ENCODE results near the gene ZMAT5. TPM values are rescaled to one million over a fixed set of nuclear protein-coding genes. Genes with fewer than 3 reads are reported as not detected.
A peak's percentile ranks its signal among the peaks of the same experiment; 100 is the strongest.

ZMAT5 gene
- total RNA-seq, 1 experiment from 2014 or later = 13.4 TPM

DNA sequence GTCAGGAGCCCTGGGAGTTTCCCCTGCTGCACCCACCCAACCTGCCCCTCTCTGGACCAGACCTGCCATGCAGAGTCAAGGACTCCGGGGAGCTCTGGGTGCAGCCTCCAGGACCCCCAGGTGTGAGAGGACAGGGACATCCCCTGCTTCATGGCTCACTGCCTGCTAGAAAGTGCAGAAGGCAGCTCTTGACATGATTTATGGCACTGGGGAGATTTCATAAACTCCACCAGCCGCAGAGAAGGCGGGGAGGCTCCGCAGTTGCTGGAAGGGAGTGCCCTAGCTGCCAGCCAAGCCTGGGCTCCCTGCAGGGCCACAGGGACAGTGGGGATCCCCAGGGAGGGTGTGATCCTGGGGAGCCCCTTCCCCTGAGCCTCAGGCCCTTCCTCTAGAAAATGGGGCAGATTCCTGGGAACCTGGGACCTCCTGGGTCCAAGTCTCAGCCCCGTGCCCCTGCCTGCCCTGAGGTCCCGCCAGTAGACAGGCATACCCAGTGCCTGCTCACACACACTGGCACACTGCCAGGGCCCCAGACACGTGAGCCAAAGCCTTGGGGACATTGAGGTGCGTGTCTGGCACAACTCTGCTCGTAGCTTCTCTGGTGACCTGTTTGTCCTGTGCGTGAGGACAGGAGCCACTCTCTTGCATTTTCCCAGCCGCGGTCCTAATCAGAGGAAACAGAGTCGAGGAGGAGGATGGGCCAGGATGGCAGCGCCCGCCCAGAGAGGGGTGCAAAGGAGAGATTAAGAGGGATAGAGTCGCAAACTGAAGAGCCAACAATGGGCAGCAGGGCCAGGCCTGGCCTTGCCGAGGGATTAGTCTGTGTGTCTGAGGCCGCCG, 33.2 kb downstream of the ZMAT5 start:
- H3K4me3 Mint-ChIP-seq = no peak overlapping the region
- H3K4me1 Mint-ChIP-seq = peaks cover 12% of the 10 kb centered on the region
- no peak for DNase-seq (ENCODE audit: low spot score)
- ChIA-PET CTCF (interaction anchor here (1.3 to 2.0 kb wide), 3 partner anchors 39 to 108 kb away, joined by 4 to 9 read pairs (median 5); no protein-coding TSS in a partner anchor), POLR2A (interaction anchor here (0.9 kb wide), 1 partner anchor 16 kb away, joined by 3 read pairs; no protein-coding TSS in a partner anchor)
- H3K27me3 Mint-ChIP-seq (ENCODE audit: low read depth) = no peaks in the 10 kb centered on the region
- H3K36me3 Mint-ChIP-seq = no peaks in the 10 kb centered on the region
- peak overlapping the region; percentile 53; the same call in 1 of the 2 replicates for H3K27ac Mint-ChIP-seq
- TF ChIP-seq NFE2L1 (CRISPR knock-in tag; IDR thresholded peaks at IDR 0.05) (no peak), ZNF138 (CRISPR knock-in tag; conservative IDR thresholded peaks at IDR 0.05) (no peak), ETV6 (CRISPR knock-in tag; IDR thresholded peaks at IDR 0.05) (no peak), ZNF671 (CRISPR knock-in tag; IDR thresholded peaks at IDR 0.05) (no peak), ZNF281 (CRISPR knock-in tag; IDR thresholded peaks at IDR 0.05) (no peak), CREB1 (CRISPR knock-in tag; IDR thresholded peaks at IDR 0.05) (no peak)
- TF ChIP-seq, protein P1, sequence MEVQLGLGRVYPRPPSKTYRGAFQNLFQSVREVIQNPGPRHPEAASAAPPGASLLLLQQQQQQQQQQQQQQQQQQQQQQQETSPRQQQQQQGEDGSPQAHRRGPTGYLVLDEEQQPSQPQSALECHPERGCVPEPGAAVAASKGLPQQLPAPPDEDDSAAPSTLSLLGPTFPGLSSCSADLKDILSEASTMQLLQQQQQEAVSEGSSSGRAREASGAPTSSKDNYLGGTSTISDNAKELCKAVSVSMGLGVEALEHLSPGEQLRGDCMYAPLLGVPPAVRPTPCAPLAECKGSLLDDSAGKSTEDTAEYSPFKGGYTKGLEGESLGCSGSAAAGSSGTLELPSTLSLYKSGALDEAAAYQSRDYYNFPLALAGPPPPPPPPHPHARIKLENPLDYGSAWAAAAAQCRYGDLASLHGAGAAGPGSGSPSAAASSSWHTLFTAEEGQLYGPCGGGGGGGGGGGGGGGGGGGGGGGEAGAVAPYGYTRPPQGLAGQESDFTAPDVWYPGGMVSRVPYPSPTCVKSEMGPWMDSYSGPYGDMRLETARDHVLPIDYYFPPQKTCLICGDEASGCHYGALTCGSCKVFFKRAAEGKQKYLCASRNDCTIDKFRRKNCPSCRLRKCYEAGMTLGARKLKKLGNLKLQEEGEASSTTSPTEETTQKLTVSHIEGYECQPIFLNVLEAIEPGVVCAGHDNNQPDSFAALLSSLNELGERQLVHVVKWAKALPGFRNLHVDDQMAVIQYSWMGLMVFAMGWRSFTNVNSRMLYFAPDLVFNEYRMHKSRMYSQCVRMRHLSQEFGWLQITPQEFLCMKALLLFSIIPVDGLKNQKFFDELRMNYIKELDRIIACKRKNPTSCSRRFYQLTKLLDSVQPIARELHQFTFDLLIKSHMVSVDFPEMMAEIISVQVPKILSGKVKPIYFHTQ (CRISPR knock-in tag; IDR thresholded peaks at IDR 0.05) = no peak
- TF ChIP-seq, protein P2, sequence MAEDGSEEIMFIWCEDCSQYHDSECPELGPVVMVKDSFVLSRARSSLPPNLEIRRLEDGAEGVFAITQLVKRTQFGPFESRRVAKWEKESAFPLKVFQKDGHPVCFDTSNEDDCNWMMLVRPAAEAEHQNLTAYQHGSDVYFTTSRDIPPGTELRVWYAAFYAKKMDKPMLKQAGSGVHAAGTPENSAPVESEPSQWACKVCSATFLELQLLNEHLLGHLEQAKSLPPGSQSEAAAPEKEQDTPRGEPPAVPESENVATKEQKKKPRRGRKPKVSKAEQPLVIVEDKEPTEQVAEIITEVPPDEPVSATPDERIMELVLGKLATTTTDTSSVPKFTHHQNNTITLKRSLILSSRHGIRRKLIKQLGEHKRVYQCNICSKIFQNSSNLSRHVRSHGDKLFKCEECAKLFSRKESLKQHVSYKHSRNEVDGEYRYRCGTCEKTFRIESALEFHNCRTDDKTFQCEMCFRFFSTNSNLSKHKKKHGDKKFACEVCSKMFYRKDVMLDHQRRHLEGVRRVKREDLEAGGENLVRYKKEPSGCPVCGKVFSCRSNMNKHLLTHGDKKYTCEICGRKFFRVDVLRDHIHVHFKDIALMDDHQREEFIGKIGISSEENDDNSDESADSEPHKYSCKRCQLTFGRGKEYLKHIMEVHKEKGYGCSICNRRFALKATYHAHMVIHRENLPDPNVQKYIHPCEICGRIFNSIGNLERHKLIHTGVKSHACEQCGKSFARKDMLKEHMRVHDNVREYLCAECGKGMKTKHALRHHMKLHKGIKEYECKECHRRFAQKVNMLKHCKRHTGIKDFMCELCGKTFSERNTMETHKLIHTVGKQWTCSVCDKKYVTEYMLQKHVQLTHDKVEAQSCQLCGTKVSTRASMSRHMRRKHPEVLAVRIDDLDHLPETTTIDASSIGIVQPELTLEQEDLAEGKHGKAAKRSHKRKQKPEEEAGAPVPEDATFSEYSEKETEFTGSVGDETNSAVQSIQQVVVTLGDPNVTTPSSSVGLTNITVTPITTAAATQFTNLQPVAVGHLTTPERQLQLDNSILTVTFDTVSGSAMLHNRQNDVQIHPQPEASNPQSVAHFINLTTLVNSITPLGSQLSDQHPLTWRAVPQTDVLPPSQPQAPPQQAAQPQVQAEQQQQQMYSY (CRISPR knock-in tag; IDR thresholded peaks at IDR 0.05) = no peak
- H3K9me3 Mint-ChIP-seq = no peaks in the 10 kb centered on the region
- no peak for ATAC-seq

DNA sequence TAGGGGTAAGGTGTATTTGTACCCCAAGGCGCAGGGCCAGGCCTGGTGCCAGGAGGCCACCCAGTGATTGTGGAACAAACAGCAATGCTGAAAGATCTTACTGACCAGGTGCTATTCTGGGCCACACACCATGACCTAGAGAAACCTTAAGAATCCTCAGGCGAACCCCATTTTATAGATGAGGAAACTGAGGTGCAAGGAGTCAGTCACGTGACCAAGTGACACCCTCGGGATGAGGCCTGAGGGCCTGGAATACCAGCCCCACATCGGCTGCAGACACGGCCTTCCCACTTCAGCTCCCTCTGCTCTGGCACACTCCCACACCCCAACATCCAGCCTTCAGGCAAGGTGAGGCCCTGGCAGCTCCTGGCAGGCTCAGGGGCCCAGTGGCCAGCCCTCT, 33.9 kb downstream of the ZMAT5 start:
- peaks cover 12% of the 10 kb centered on the region for H3K4me1 Mint-ChIP-seq
- ChIA-PET POLR2A (no interaction called here), CTCF (interaction anchor here (0.6 to 0.7 kb wide), 2 partner anchors 24 to 143 kb away, joined by 3 read pairs; no protein-coding TSS in a partner anchor)
- TF ChIP-seq SMAD3 (CRISPR knock-in tag; IDR thresholded peaks at IDR 0.05; ENCODE audit: borderline replicate concordance) (no peak), PRRX2 (CRISPR knock-in tag; IDR thresholded peaks at IDR 0.05) (no peak), ZNF121 (CRISPR knock-in tag; IDR thresholded peaks at IDR 0.05) (no peak), NFYB (CRISPR knock-in tag; conservative IDR thresholded peaks at IDR 0.05; ENCODE audit: low read depth) (no peak), STAT6 (CRISPR knock-in tag; conservative IDR thresholded peaks at IDR 0.05; ENCODE audit: low read depth) (no peak), CREM (CRISPR knock-in tag; IDR thresholded peaks at IDR 0.05) (no peak), RORB (CRISPR knock-in tag; IDR thresholded peaks at IDR 0.05) (no peak), GABPB1 (CRISPR knock-in tag; IDR thresholded peaks at IDR 0.05) (no peak), ATF2 (CRISPR knock-in tag; IDR thresholded peaks at IDR 0.05; ENCODE audit: borderline replicate concordance, low read depth) (no peak), MXD4 (CRISPR knock-in tag; IDR thresholded peaks at IDR 0.05; ENCODE audit: borderline replicate concordance) (no peak)
- TF ChIP-seq, protein P3, sequence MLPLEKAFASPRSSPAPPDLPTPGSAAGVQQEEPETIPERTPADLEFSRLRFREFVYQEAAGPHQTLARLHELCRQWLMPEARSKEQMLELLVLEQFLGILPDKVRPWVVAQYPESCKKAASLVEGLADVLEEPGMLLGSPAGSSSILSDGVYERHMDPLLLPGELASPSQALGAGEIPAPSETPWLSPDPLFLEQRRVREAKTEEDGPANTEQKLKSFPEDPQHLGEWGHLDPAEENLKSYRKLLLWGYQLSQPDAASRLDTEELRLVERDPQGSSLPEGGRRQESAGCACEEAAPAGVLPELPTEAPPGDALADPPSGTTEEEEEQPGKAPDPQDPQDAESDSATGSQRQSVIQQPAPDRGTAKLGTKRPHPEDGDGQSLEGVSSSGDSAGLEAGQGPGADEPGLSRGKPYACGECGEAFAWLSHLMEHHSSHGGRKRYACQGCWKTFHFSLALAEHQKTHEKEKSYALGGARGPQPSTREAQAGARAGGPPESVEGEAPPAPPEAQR (CRISPR knock-in tag; IDR thresholded peaks at IDR 0.05) = no peak
- no peak overlapping the region for H3K4me3 Mint-ChIP-seq
- no peak overlapping the region for H3K27ac Mint-ChIP-seq
- no peaks in the 10 kb centered on the region for H3K9me3 Mint-ChIP-seq
- no peak for ATAC-seq
- no peak for DNase-seq (ENCODE audit: low spot score)
- no peaks in the 10 kb centered on the region for H3K36me3 Mint-ChIP-seq
- no peaks in the 10 kb centered on the region for H3K27me3 Mint-ChIP-seq (ENCODE audit: low read depth)

All from WTC11 (cell line).